ENCODE data around the gene HACD3.

HACD3 gene

DNA sequence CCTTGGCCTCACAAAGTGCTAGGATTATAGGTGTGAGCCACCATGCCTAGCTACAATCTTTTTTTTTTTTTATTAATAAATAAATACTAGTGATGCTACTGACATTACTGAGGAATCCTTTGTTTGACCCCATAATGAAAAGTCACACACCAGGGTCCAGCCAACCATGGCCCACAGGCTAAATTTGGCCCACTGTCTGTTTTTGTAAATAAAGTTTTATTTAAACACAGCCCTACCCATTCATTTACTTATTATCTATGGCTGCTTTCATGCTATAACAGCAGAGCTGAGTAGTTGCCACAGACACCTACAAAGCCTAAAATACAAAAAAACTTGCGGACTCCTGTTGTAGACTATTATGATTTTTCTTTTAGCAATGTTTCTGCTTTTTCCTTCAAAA is 73.3 kb downstream of the HACD3 start:
- Histone ChIP-seq H2BK12ac (ENCODE audit: low read length) (no peak overlapping the region), H3K18ac (ENCODE audit: low read length) (no peak overlapping the region), H3K4me3 (ENCODE audit: low read length in 2 of 2) (no peak overlapping the region), H3K79me1 (ENCODE audit: low read depth, low read length) (peaks cover 1% of the 10 kb centered on the region), H3K27me3 (ENCODE audit: control insufficient read depth in 3 of 3, insufficient read depth in 3 of 3, low read depth in 1 of 3, low read length in 3 of 3) (no peaks in the 10 kb centered on the region), H3K9me3 (replicated peaks in 1 of 2; ENCODE audit: control insufficient read depth in 2 of 2, insufficient read depth in 1 of 2, low read depth in 1 of 2, low read length in 2 of 2) (no peaks in the 10 kb centered on the region), H2BK15ac (ENCODE audit: low read length) (no peak overlapping the region), H3K4me2 (ENCODE audit: insufficient read depth, low read length, poor library complexity, severe bottlenecking) (no peak overlapping the region), H3K4ac (ENCODE audit: low read length) (no peak overlapping the region), H3K4me1 (ENCODE audit: control insufficient read depth in 2 of 2, insufficient read depth in 1 of 2, low read depth in 1 of 2, low read length in 2 of 2) (no peaks in the 10 kb centered on the region), H2AFZ (ENCODE audit: low read length) (no peak overlapping the region), H3K14ac (ENCODE audit: low read length) (no peak overlapping the region), H2BK5ac (ENCODE audit: low read length) (no peak overlapping the region), H4K91ac (ENCODE audit: low read depth, low read length, poor library complexity) (no peak overlapping the region), H3K36me3 (replicated peaks in 1 of 2; ENCODE audit: control insufficient read depth in 2 of 2, insufficient read depth in 2 of 2, low read length in 2 of 2) (peaks cover 7 to 87% of the 10 kb centered on the region in 2 donors), H4K8ac (ENCODE audit: low read depth, low read length) (no peak overlapping the region), H3K23ac (ENCODE audit: low read depth, low read length, poor library complexity) (no peak overlapping the region), H3K9ac (ENCODE audit: low read depth, low read length, poor library complexity) (no peak overlapping the region), H3K27ac (replicated peaks; ENCODE audit: low read length) (no peak overlapping the region), H2AK5ac (ENCODE audit: low read depth, low read length) (no peak overlapping the region), H2BK120ac (ENCODE audit: low read depth, low read length) (no peak overlapping the region)
- DNase-seq (ENCODE audit: low spot score), result no peak
- WGBS, 2 donors (ENCODE audit: extremely low coverage in 2 of 2, insufficient read length in 2 of 2, insufficient replicate concordance in 1 of 2), result no CpG with 5 or more reads among the region's 1 CpG

DNA sequence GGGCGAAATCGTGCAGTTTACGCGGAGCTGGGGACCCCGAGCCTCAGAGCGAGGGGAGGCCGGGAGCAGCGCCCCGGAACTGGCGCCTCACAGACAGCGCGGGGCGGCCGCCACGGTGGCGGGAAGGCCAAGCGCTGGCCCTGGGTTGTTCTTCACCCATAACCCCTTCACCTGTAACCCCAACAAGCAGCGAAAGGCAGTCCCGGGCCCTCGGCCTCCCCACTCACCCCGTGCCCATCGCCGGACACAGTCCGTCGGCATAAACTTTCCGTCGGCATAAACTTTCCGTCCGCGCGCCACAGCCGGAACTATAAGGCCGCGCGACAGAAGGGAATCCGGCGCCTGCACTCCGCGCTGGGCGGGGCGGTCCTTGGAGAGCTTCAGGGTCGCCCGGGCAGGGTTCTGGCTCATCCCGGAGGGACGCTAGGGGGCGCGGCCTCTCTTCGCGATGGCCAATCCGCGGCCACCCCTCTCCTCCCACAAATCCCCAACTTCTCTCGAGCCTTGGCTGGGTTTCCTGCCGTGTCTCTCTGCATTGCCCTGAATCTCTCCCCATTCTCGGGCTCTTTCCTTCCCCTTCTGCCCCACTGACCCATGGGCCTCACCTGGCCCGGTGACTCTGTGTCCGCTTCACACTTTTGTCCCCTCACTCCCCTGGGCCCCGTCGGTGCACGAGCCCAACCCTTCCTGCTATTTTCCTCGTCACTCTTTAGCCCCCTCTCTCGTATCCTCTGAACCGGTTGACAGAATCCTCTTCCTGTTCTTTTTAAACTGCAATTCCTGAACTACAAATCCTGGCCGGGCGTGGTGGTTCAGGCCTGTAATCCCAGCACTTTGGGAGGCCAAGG is 80.8 kb downstream of the HACD3 start, which contains the start of gene INTS14:
TSS of gene INTS14 (minus strand) at position 261 of the 848 bp plus-strand sequence. CDS start 3,751 bp downstream, outside the sequence.
- Histone ChIP-seq H3K4me1 (ENCODE audit: control insufficient read depth in 2 of 2, insufficient read depth in 1 of 2, low read depth in 1 of 2, low read length in 2 of 2) (peaks cover 8 to 14% of the 10 kb centered on the region in 2 donors), H2BK5ac (ENCODE audit: low read length) (peak within 1 kb of the TSS; percentile 96), H4K8ac (ENCODE audit: low read depth, low read length) (peak within 1 kb of the TSS; percentile 92), H3K14ac (ENCODE audit: low read length) (no peak within 1 kb of the TSS), H3K4ac (ENCODE audit: low read length) (no peak within 1 kb of the TSS), H3K79me1 (ENCODE audit: low read depth, low read length) (peaks cover 1% of the 10 kb centered on the region), H3K36me3 (replicated peaks in 1 of 2; ENCODE audit: control insufficient read depth in 2 of 2, insufficient read depth in 2 of 2, low read length in 2 of 2) (peaks cover 2 to 16% of the 10 kb centered on the region in 2 donors), H3K9ac (ENCODE audit: low read depth, low read length, poor library complexity) (peak within 1 kb of the TSS; percentile 92), H2BK15ac (ENCODE audit: low read length) (no peak within 1 kb of the TSS), H3K27me3 (ENCODE audit: control insufficient read depth in 3 of 3, insufficient read depth in 3 of 3, low read depth in 1 of 3, low read length in 3 of 3) (no peaks in the 10 kb centered on the region), H3K4me3 (ENCODE audit: low read length in 2 of 2) (peak within 1 kb of the TSS; percentile 65 to 95), H2BK12ac (ENCODE audit: low read length) (no peak within 1 kb of the TSS), H3K9me3 (replicated peaks in 1 of 2; ENCODE audit: control insufficient read depth in 2 of 2, insufficient read depth in 1 of 2, low read depth in 1 of 2, low read length in 2 of 2) (no peaks in the 10 kb centered on the region), H3K27ac (replicated peaks; ENCODE audit: low read length) (peak within 1 kb of the TSS; percentile 89), H2AFZ (ENCODE audit: low read length) (peak within 1 kb of the TSS; percentile 92), H3K18ac (ENCODE audit: low read length) (peak within 1 kb of the TSS; percentile 98), H4K91ac (ENCODE audit: low read depth, low read length, poor library complexity) (no peak within 1 kb of the TSS), H3K23ac (ENCODE audit: low read depth, low read length, poor library complexity) (peak within 1 kb of the TSS; percentile 78), H3K4me2 (ENCODE audit: insufficient read depth, low read length, poor library complexity, severe bottlenecking) (peak within 1 kb of the TSS; percentile 58), H2AK5ac (ENCODE audit: low read depth, low read length) (no peak within 1 kb of the TSS), H2BK120ac (ENCODE audit: low read depth, low read length) (no peak within 1 kb of the TSS)
- no CpG with 5 or more reads among the region's 64 CpGs for WGBS, 2 donors (ENCODE audit: extremely low coverage in 2 of 2, insufficient read length in 2 of 2, insufficient replicate concordance in 1 of 2)
- DNase-seq (ENCODE audit: low spot score), result peak; percentile 94

DNA sequence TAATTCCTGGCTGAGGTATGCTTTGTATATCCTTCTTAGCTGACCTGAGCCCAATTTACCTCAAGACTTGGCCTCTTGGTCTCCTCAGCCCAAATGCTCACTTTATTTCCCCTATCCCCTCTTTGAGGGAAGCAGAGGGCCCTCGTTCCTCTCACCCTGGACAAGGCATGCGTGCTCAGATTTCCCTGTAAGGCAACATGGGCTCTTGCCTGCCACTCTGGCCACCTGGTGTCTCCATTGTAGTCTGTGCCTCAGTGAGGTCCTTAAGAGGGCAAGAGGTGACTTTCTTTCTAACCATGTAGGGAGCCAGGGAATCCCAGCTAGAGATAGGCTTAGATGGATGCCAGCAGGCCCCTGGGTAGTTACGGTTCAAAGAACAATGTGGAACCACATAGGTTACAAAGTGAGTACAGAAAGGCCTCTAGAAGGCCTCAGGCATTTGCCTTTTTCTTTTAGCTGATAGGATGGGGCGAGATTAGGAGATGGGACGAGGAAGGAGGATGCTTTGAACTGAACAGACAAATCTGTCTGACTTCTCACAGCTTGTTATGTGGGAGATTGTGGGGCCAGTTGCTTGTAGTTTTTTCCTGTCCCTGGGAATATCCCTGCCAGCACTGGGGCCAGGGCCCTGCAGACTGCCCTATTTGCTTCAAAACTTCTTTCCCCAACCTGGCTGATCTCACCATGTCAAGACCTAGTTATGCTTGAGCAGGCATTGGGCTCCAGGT is 81.8 kb downstream of the HACD3 start:
- no peaks in the 10 kb centered on the region for H3K79me1 ChIP-seq (ENCODE audit: low read depth, low read length)
- DNase-seq (ENCODE audit: low spot score), result peak; percentile 9
- H3K4ac ChIP-seq (ENCODE audit: low read length), result no peak overlapping the region
- H3K4me1 ChIP-seq (ENCODE audit: control insufficient read depth in 2 of 2, insufficient read depth in 1 of 2, low read depth in 1 of 2, low read length in 2 of 2), result peaks cover 8 to 14% of the 10 kb centered on the region in 2 donors
- no peak overlapping the region for H2AK5ac ChIP-seq (ENCODE audit: low read depth, low read length)
- no peaks in the 10 kb centered on the region for H3K9me3 ChIP-seq (replicated peaks in 1 of 2; ENCODE audit: control insufficient read depth in 2 of 2, insufficient read depth in 1 of 2, low read depth in 1 of 2, low read length in 2 of 2)
- H3K4me3 ChIP-seq (ENCODE audit: low read length in 2 of 2), result peak overlapping the region in 1 of 2 donors; percentile 65
- no peak overlapping the region for H4K91ac ChIP-seq (ENCODE audit: low read depth, low read length, poor library complexity)
- no peak overlapping the region for H2BK5ac ChIP-seq (ENCODE audit: low read length)
- H2BK120ac ChIP-seq (ENCODE audit: low read depth, low read length), result no peak overlapping the region
- H3K14ac ChIP-seq (ENCODE audit: low read length), result no peak overlapping the region
- H3K27me3 ChIP-seq (ENCODE audit: control insufficient read depth in 3 of 3, insufficient read depth in 3 of 3, low read depth in 1 of 3, low read length in 3 of 3), result no peaks in the 10 kb centered on the region
- no CpG with 5 or more reads among the region's 5 CpGs for WGBS, 2 donors (ENCODE audit: extremely low coverage in 2 of 2, insufficient read length in 2 of 2, insufficient replicate concordance in 1 of 2)
- no peak overlapping the region for H2BK12ac ChIP-seq (ENCODE audit: low read length)
- peak overlapping the region; percentile 58 for H3K4me2 ChIP-seq (ENCODE audit: insufficient read depth, low read length, poor library complexity, severe bottlenecking)
- no peak overlapping the region for H4K8ac ChIP-seq (ENCODE audit: low read depth, low read length)
- H3K18ac ChIP-seq (ENCODE audit: low read length), result no peak overlapping the region
- H3K9ac ChIP-seq (ENCODE audit: low read depth, low read length, poor library complexity), result no peak overlapping the region
- no peak overlapping the region for H2BK15ac ChIP-seq (ENCODE audit: low read length)
- no peak overlapping the region for H3K23ac ChIP-seq (ENCODE audit: low read depth, low read length, poor library complexity)
- H2AFZ ChIP-seq (ENCODE audit: low read length), result peak overlapping the region; percentile 92
- H3K27ac ChIP-seq (replicated peaks; ENCODE audit: low read length), result peak overlapping the region; percentile 89
- H3K36me3 ChIP-seq (replicated peaks in 1 of 2; ENCODE audit: control insufficient read depth in 2 of 2, insufficient read depth in 2 of 2, low read length in 2 of 2), result peaks cover 1 to 7% of the 10 kb centered on the region in 2 donors

DNA sequence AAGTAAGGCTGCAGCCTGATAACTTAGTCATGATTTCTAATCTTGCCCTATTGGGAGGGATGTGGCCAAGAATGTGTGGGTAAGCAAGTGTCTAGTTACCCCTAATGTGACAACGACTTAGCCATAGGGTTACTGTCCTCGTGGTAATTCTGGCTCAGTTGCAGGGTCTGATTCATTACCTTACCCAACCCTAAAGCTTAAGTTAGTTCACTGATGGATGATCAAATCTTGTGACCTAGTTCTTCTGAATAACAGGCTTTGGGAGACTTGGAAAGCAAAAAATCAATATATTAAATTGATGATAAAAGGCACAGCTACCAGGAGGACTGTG is 82.3 kb downstream of the HACD3 start:
- Histone ChIP-seq H2AFZ (ENCODE audit: low read length) (peak overlapping the region; percentile 92), H4K91ac (ENCODE audit: low read depth, low read length, poor library complexity) (no peak overlapping the region), H2BK5ac (ENCODE audit: low read length) (no peak overlapping the region), H3K14ac (ENCODE audit: low read length) (no peak overlapping the region), H2BK12ac (ENCODE audit: low read length) (no peak overlapping the region), H2AK5ac (ENCODE audit: low read depth, low read length) (no peak overlapping the region), H3K4ac (ENCODE audit: low read length) (no peak overlapping the region), H3K79me1 (ENCODE audit: low read depth, low read length) (no peaks in the 10 kb centered on the region), H3K4me3 (ENCODE audit: low read length in 2 of 2) (peak overlapping the region in 1 of 2 donors; percentile 65), H3K27me3 (ENCODE audit: control insufficient read depth in 3 of 3, insufficient read depth in 3 of 3, low read depth in 1 of 3, low read length in 3 of 3) (no peaks in the 10 kb centered on the region), H3K23ac (ENCODE audit: low read depth, low read length, poor library complexity) (no peak overlapping the region), H3K9me3 (replicated peaks in 1 of 2; ENCODE audit: control insufficient read depth in 2 of 2, insufficient read depth in 1 of 2, low read depth in 1 of 2, low read length in 2 of 2) (no peaks in the 10 kb centered on the region), H3K4me1 (ENCODE audit: control insufficient read depth in 2 of 2, insufficient read depth in 1 of 2, low read depth in 1 of 2, low read length in 2 of 2) (peaks cover 8 to 14% of the 10 kb centered on the region in 2 donors), H2BK15ac (ENCODE audit: low read length) (no peak overlapping the region), H3K18ac (ENCODE audit: low read length) (no peak overlapping the region), H4K8ac (ENCODE audit: low read depth, low read length) (no peak overlapping the region), H3K4me2 (ENCODE audit: insufficient read depth, low read length, poor library complexity, severe bottlenecking) (no peak overlapping the region), H3K27ac (replicated peaks; ENCODE audit: low read length) (peak overlapping the region; percentile 26), H2BK120ac (ENCODE audit: low read depth, low read length) (no peak overlapping the region), H3K36me3 (replicated peaks in 1 of 2; ENCODE audit: control insufficient read depth in 2 of 2, insufficient read depth in 2 of 2, low read length in 2 of 2) (peaks cover 0 to 2% of the 10 kb centered on the region in 2 donors), H3K9ac (ENCODE audit: low read depth, low read length, poor library complexity) (no peak overlapping the region)
- no CpG with 5 or more reads among the region's 2 CpGs for WGBS, 2 donors (ENCODE audit: extremely low coverage in 2 of 2, insufficient read length in 2 of 2, insufficient replicate concordance in 1 of 2)
- DNase-seq (ENCODE audit: low spot score), result no peak
